ENCODE data around the gene CD274.
"Not testable (repeated sequence)": the region's sequence is repeated elsewhere in the genome, so short reads cannot be mapped to it uniquely, and the experiment has no call there.

CD274 gene

DNA sequence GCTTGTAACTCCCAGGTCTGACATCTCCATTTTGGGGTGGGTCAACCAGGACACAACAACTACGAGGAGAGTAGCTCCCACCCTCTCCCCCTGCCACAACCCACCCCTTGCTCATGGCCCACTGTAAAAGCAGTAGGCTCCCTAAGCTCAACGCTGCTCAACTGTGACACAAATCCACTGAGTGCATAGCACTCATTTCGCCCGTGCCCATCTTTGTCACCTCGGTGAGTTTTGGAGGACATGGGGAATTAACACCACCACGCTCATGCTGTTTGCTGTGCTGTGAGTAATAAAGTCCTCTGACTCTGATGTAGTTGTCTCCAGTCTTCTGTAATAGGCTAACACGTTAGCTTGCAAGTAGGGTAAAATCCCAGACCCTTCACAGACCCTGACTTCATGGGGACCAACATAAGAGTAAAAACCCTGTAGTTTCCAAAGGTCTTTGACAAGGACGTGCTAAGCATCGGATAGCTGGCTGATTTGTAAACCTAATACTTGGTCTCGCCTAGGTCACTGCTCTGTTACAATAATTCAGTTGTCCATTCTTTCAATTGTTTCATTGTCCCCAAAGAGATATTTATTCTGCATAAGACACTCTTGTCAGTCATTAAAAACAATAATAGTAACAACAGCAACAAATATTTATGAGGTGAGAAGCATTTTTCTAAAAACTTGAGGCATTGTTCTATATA lies 20.3 kb upstream of the CD274 start:
- no peak overlapping the region for H2AFZ ChIP-seq (ENCODE audit: low read length)
- H3K36me3 ChIP-seq (ENCODE audit: insufficient read depth, low read length) = no peaks in the 10 kb centered on the region
- H3K27me3 ChIP-seq (ENCODE audit: insufficient read depth, low read length, poor library complexity, severe bottlenecking) = no peaks in the 10 kb centered on the region
- no peak overlapping the region for H3K4me3 ChIP-seq (ENCODE audit: low read length, poor library complexity, severe bottlenecking)
- H3F3A ChIP-seq (ENCODE audit: low read depth) = no peaks in the 10 kb centered on the region
- H3K9ac ChIP-seq (ENCODE audit: low read depth, low read length, poor library complexity, severe bottlenecking) = no peak overlapping the region
- TF ChIP-seq EZH2phosphoT487 (IDR thresholded peaks at IDR 0.05; ENCODE audit: borderline replicate concordance) = no peak
- TF ChIP-seq, protein P1, sequence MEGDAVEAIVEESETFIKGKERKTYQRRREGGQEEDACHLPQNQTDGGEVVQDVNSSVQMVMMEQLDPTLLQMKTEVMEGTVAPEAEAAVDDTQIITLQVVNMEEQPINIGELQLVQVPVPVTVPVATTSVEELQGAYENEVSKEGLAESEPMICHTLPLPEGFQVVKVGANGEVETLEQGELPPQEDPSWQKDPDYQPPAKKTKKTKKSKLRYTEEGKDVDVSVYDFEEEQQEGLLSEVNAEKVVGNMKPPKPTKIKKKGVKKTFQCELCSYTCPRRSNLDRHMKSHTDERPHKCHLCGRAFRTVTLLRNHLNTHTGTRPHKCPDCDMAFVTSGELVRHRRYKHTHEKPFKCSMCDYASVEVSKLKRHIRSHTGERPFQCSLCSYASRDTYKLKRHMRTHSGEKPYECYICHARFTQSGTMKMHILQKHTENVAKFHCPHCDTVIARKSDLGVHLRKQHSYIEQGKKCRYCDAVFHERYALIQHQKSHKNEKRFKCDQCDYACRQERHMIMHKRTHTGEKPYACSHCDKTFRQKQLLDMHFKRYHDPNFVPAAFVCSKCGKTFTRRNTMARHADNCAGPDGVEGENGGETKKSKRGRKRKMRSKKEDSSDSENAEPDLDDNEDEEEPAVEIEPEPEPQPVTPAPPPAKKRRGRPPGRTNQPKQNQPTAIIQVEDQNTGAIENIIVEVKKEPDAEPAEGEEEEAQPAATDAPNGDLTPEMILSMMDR (conservative IDR thresholded peaks at IDR 0.05; ENCODE audit: low read length) = no peak
- H3K4me1 ChIP-seq (ENCODE audit: insufficient read depth, low read length, poor library complexity, severe bottlenecking) = no peaks in the 10 kb centered on the region
- no peaks in the 10 kb centered on the region for H3K9me3 ChIP-seq (ENCODE audit: insufficient read depth, low read depth, low read length)
- no peaks in the 10 kb centered on the region for H4K20me1 ChIP-seq (ENCODE audit: insufficient read depth, low read length, poor library complexity, severe bottlenecking)
- H3K4me2 ChIP-seq (ENCODE audit: low read depth, low read length, poor library complexity, severe bottlenecking) = no peak overlapping the region
- no peaks in the 10 kb centered on the region for H3K9me2 ChIP-seq (replicated peaks; ENCODE audit: low read depth, low read length)
- H3K79me2 ChIP-seq (ENCODE audit: insufficient read depth, low read length) = no peaks in the 10 kb centered on the region

DNA sequence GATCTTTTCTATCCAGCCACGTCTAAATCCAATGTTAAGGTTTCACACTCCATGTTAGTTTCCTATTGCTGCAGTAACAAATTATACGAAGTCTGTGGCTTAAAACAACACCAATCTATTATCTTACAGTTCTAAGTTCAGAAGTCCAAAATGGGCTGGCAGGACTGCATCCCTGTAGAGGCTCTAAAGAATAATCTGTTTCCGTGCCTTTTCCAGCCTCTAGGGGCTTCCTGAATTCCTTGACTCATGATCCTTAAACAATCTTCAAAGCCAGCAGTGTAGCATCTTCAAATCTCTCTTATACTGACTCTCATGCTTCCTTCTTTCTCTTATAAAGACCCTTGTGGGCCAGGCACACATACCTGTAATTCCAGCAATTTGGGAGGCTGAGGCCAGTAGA lies 19.4 kb upstream of the CD274 start:
- H3K4me1 ChIP-seq (ENCODE audit: insufficient read depth, low read length, poor library complexity, severe bottlenecking) = no peaks in the 10 kb centered on the region

DNA sequence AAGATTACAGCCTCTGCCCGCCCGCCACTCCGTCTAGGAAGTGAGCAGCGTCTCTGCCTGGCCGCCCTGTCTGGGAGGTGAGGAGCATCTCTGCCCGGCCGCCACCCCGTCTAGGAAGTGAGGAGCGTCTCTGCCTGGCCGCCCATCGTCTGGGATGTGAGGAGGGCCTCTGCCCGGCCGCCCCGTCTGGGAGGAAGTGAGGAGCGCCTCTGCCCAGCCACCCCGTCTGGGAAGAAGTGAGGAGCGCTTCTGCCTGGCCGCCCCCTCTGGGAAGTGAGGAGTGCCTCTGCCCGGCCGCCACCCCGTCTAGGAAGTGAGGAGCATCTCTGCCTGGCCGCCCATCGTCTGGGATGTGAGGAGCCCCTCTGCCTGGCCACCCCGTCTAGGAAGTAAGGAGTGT lies 17.5 kb upstream of the CD274 start:
- H3F3A ChIP-seq (ENCODE audit: low read depth); H3K27me3 ChIP-seq (ENCODE audit: insufficient read depth, low read length, poor library complexity, severe bottlenecking); H3K4me3 ChIP-seq (ENCODE audit: low read length, poor library complexity, severe bottlenecking); H3K9ac ChIP-seq (ENCODE audit: low read depth, low read length, poor library complexity, severe bottlenecking); H2AFZ ChIP-seq (ENCODE audit: low read length); H4K20me1 ChIP-seq (ENCODE audit: insufficient read depth, low read length, poor library complexity, severe bottlenecking); H3K36me3 ChIP-seq (ENCODE audit: insufficient read depth, low read length); H3K4me2 ChIP-seq (ENCODE audit: low read depth, low read length, poor library complexity, severe bottlenecking); H3K9me3 ChIP-seq (ENCODE audit: insufficient read depth, low read depth, low read length); H3K9me2 ChIP-seq (replicated peaks; ENCODE audit: low read depth, low read length); H3K79me2 ChIP-seq (ENCODE audit: insufficient read depth, low read length): not testable (repeated sequence)
- H3K4me1 ChIP-seq (ENCODE audit: insufficient read depth, low read length, poor library complexity, severe bottlenecking) = peaks cover 11% of the 10 kb centered on the region

More for the DNA sequence above, 19.4 kb upstream of the CD274 start:
- Histone ChIP-seq H3K9ac (ENCODE audit: low read depth, low read length, poor library complexity, severe bottlenecking) (no peak overlapping the region), H3K4me2 (ENCODE audit: low read depth, low read length, poor library complexity, severe bottlenecking) (no peak overlapping the region), H3K9me3 (ENCODE audit: insufficient read depth, low read depth, low read length) (no peaks in the 10 kb centered on the region), H3K9me2 (replicated peaks; ENCODE audit: low read depth, low read length) (no peaks in the 10 kb centered on the region), H2AFZ (ENCODE audit: low read length) (no peak overlapping the region), H3K36me3 (ENCODE audit: insufficient read depth, low read length) (no peaks in the 10 kb centered on the region), H4K20me1 (ENCODE audit: insufficient read depth, low read length, poor library complexity, severe bottlenecking) (no peaks in the 10 kb centered on the region), H3K27me3 (ENCODE audit: insufficient read depth, low read length, poor library complexity, severe bottlenecking) (no peaks in the 10 kb centered on the region), H3F3A (ENCODE audit: low read depth) (no peaks in the 10 kb centered on the region), H3K79me2 (ENCODE audit: insufficient read depth, low read length) (no peaks in the 10 kb centered on the region), H3K4me3 (ENCODE audit: low read length, poor library complexity, severe bottlenecking) (no peak overlapping the region)
- no peak for TF ChIP-seq EZH2phosphoT487 (IDR thresholded peaks at IDR 0.05; ENCODE audit: borderline replicate concordance)

DNA sequence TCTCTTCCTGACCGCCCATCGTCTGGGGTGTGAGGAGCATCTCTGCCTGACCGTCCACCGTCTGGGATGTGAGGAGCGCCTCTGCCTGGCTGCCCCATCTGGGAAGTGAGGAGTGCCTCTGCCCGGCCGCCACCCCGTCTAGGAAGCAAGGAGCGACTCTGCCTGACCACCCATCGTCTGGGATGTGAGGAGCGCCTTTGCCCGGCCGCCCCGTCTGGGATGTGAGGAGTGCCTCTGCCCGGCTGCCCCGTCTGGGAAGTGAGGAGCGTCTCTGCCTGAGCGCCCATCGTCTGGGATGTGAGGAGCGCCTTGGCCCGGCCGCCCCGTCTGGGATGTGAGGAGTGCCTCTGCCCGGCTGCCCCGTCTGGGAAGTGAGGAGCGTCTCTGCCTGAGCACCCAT lies 17.0 kb upstream of the CD274 start:
- not testable (repeated sequence) for H3K9me3 ChIP-seq (ENCODE audit: insufficient read depth, low read depth, low read length); H3K4me2 ChIP-seq (ENCODE audit: low read depth, low read length, poor library complexity, severe bottlenecking); H3K36me3 ChIP-seq (ENCODE audit: insufficient read depth, low read length); H4K20me1 ChIP-seq (ENCODE audit: insufficient read depth, low read length, poor library complexity, severe bottlenecking); H3K4me3 ChIP-seq (ENCODE audit: low read length, poor library complexity, severe bottlenecking); H3F3A ChIP-seq (ENCODE audit: low read depth); H3K9ac ChIP-seq (ENCODE audit: low read depth, low read length, poor library complexity, severe bottlenecking); H2AFZ ChIP-seq (ENCODE audit: low read length); H3K27me3 ChIP-seq (ENCODE audit: insufficient read depth, low read length, poor library complexity, severe bottlenecking); H3K79me2 ChIP-seq (ENCODE audit: insufficient read depth, low read length); H3K9me2 ChIP-seq (replicated peaks; ENCODE audit: low read depth, low read length)
- H3K4me1 ChIP-seq (ENCODE audit: insufficient read depth, low read length, poor library complexity, severe bottlenecking) = peaks cover 16% of the 10 kb centered on the region

DNA sequence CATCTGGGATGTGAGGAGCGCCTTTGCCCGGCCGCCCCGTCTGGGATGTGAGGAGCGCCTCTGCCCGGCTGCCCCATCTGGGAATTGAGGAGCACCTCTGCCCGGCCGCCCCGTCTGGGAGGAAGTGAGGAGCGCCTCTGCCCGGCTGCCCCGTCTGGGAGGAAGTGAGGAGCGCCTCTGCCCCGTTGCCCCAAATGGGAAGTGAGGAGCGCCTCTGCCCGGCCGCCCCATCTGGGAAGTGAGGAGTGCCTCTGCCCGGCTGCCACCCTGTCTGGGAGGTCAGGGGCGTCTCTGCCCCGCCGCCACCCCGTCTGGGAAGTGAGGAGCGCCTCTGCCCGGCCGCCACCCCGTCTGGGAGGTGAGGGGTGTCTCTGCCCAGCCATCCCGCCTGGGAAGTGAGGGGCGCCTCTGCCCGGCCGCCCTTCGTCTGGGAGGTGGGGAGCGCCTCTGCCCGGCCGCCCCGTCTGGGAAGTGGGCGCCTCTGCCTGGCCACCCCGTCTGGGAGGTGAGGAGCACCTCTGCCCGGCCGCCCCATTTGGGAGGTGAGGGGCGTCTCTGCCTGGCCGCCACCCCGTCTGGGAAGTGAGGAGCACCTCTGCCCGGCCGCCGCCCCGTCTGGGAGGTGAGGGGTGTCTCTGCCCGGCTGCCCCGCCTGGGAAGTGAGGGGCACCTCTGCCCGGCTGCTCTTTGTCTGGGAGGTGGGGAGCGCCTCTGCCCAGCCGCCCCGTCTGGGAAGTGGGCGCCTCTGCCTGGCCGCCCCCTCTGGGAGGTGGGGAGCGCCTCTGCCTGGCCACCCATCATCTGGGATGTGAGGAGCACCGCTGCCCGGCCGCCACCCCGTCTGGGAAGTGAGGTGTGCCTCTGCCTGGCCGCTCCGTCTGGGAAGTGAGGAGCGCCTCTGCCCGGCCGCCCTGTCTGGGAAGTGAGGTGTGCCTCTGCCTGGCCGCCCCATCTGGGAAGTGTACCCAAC lies 16.2 kb upstream of the CD274 start:
- H3K9me2 ChIP-seq (replicated peaks; ENCODE audit: low read depth, low read length); H3K4me3 ChIP-seq (ENCODE audit: low read length, poor library complexity, severe bottlenecking); H3K4me2 ChIP-seq (ENCODE audit: low read depth, low read length, poor library complexity, severe bottlenecking); H4K20me1 ChIP-seq (ENCODE audit: insufficient read depth, low read length, poor library complexity, severe bottlenecking); H3K36me3 ChIP-seq (ENCODE audit: insufficient read depth, low read length); H3K27me3 ChIP-seq (ENCODE audit: insufficient read depth, low read length, poor library complexity, severe bottlenecking); H3K79me2 ChIP-seq (ENCODE audit: insufficient read depth, low read length); H3K9ac ChIP-seq (ENCODE audit: low read depth, low read length, poor library complexity, severe bottlenecking); H2AFZ ChIP-seq (ENCODE audit: low read length); H3F3A ChIP-seq (ENCODE audit: low read depth); H3K9me3 ChIP-seq (ENCODE audit: insufficient read depth, low read depth, low read length): not testable (repeated sequence)
- H3K4me1 ChIP-seq (ENCODE audit: insufficient read depth, low read length, poor library complexity, severe bottlenecking) = peaks cover 20% of the 10 kb centered on the region
